SK-N-MC (cell line): ENCODE data around the gene TRAPPC14.

Experiments used
- EZH2 ChIP-seq: fragments of 200-600 bp; sonication (generic); IDR thresholded peaks from one replicate; pipeline ENCODE4 v1.6.1; 2017; ENCODE audit warnings: antibody characterized with exemption
- POLR2AphosphoS5 ChIP-seq: IDR thresholded peaks from 2 replicates; pipeline ENCODE4 v1.6.1; 2012; ENCODE audit warnings: mild to moderate bottlenecking, low read depth, low read length, borderline replicate concordance

- TF ChIP-seq POLR2AphosphoS5 (peak; percentile 86), EZH2 (no peak)
These were observed 18.8 kb upstream of the TRAPPC14 start, which contains the start of the genes GPC2 and STAG3 for GRCh38 chr7:100177045-100178001.
